A673 (cell line): Measurements from ENCODE around the gene ZNF723. TPM values are rescaled to one million over a fixed set of nuclear protein-coding genes. Genes with fewer than 3 reads are reported as not detected.
"Not testable (repeated sequence)": the region's sequence is repeated elsewhere in the genome, so short reads cannot be mapped to it uniquely, and the experiment has no call there.

Experiments
- Bru-seq: library from RNA; stranded (reverse); fragments of 400-500 nt; gene quantifications from one replicate; lab custom pipeline; 2021; lab: Mats Ljungman, UMichigan
- BruChase-seq, 2 experiments: library from RNA; stranded (reverse); fragments of 400-500 nt; gene quantifications; one replicate each; lab custom pipeline; 2021; lab: Mats Ljungman, UMichigan
- BruUV-seq: library from RNA; stranded (reverse); fragments of 400-500 nt; replicated peaks from 2 replicates; lab custom pipeline; 2021; lab: Mats Ljungman, UMichigan
- CTCF ChIA-PET: fragments of 300-600 bp; sonication (Branson Sonifier 250); formaldehyde crosslinking; loops from one replicate; lab custom pipeline; 2022; ENCODE audit warnings: antibody characterized with exemption; lab: Charles Lee
- POLR2A ChIA-PET: fragments of 300-600 bp; sonication (Branson Sonifier 250); formaldehyde crosslinking; loops from one replicate; lab custom pipeline; 2022; ENCODE audit warnings: antibody characterized with exemption; ENCODE audit not compliant: low non-redundant PET; lab: Charles Lee
- DNase-seq: peaks from one replicate; pipeline ENCODE4 v3.0.0-alpha.2; 2015; ENCODE audit warnings: low spot score
- H3K27ac ChIP-seq: fragments of 200-600 bp; sonication (generic); 2 replicates; pipeline ENCODE4 v1.5.1; 2016; ENCODE audit warnings: mixed run types, low read depth, mild to moderate bottlenecking, mixed read lengths, antibody characterized with exemption, low read length; ENCODE audit not compliant: poor library complexity, severe bottlenecking
- H3K27me3 ChIP-seq: fragments of 200-600 bp; sonication (generic); replicated peaks from 2 replicates; pipeline ENCODE4 v1.6.1; 2017; ENCODE audit warnings: mixed run types, low read depth, mild to moderate bottlenecking, mixed read lengths, antibody characterized with exemption, low read length; ENCODE audit not compliant: insufficient read depth, poor library complexity
- H3K36me3 ChIP-seq: fragments of 200-600 bp; sonication (generic); 2 replicates; pipeline ENCODE4 v1.6.1; 2016; ENCODE audit warnings: mixed run types, mild to moderate bottlenecking, mixed read lengths, antibody characterized with exemption, low read length; ENCODE audit not compliant: insufficient read depth, poor library complexity, severe bottlenecking
- H3K4me1 ChIP-seq: fragments of 200-600 bp; sonication (generic); 2 replicates; pipeline ENCODE4 v1.6.1; 2017; ENCODE audit warnings: mixed run types, mild to moderate bottlenecking, mixed read lengths, antibody characterized with exemption, low read length; ENCODE audit not compliant: insufficient read depth, poor library complexity, severe bottlenecking
- H3K4me3 ChIP-seq: fragments of 200-600 bp; sonication (generic); 2 replicates; pipeline ENCODE4 v1.5.1; 2016; ENCODE audit warnings: low read depth, mixed run types, mild to moderate bottlenecking, mixed read lengths, low read length; ENCODE audit not compliant: poor library complexity, severe bottlenecking
- H3K9me3 ChIP-seq: fragments of 200-600 bp; sonication (generic); 2 replicates; pipeline ENCODE4 v1.6.1; 2016; ENCODE audit warnings: mixed run types, low read depth, mild to moderate bottlenecking, mixed read lengths, antibody characterized with exemption, low read length; ENCODE audit not compliant: poor library complexity, severe bottlenecking
- EZH2 ChIP-seq: fragments of 200-600 bp; sonication (generic); IDR thresholded peaks from 2 replicates; pipeline ENCODE4 v1.6.1; 2017; ENCODE audit warnings: borderline replicate concordance, low read depth, mild to moderate bottlenecking, mixed read lengths, antibody characterized with exemption, low read length; ENCODE audit not compliant: poor library complexity, severe bottlenecking
- intact Hi-C: fragments of 100-400 bp; cut with micrococcal nuclease; formaldehyde crosslinking; loops from one replicate; pipeline ENCODE4 v1.10.0; 2022; ENCODE audit not compliant: unreplicated experiment
- long read RNA-seq: library from polyadenylated mRNA; stranded (forward); transcript quantifications from one replicate; pipeline ENCODE4 v2.0.0, GENCODE V29; 2022
- total RNA-seq: library from RNA; stranded (reverse); gene quantifications from 2 replicates; pipeline ENCODE4 v1.2.3, GENCODE V29; 2021
- TF ChIP-seq, protein P1 (sequence below): fragments of 300-800, 200-600 bp; sonication (generic); conservative IDR thresholded peaks from 2 replicates; pipeline ENCODE4 v1.5.1; 2017; ENCODE audit warnings: low read depth, mild to moderate bottlenecking, antibody characterized with exemption, low read length, moderate library complexity, mixed read lengths

Gene ZNF723
- total RNA-seq (not detected in 2 replicates), Bru-seq, nascent RNA (not detected), BruChase-seq, experiment 1, labeled RNA remaining after a 2-hour chase (not detected), BruChase-seq, experiment 2, labeled RNA remaining after a 6-hour chase (not detected)
- long read RNA-seq, result 0 reads

DNA sequence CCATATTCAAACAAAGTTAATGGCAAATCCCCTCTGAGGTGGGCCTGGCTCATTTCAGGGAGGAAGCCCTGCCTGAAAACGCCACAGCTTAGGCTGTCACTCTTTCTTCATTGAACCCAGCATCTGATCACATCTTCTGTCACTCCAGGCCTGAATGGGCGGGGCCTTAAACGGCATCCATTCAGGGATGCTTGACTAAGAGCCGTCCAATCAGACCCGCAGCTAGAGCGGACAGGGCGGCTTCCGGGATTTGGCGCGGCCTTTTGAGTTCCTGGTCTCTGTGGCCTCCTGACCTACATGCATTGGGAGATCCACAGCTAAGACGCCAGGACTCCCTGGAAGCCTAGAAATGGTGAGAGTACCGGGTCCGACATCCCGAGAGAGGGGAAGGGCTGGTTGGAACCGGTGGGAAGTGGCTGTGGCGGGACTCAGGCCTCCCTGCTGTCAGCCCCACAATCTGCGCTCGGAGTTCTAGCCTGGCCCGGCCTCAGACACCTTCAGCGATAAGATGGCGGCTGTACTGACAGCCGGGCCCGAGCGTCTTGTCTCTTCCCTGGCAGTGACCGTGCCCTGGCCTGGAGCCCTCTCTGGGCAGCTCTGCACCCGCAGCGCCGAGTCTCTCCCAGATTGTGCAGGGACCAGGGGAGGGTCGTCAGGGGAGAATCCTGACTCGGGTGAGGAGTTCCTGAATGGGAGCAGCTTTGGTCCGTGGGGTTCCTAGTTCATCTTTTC, at the start of gene ZNF723:
ZNF723 (plus strand) TSS at position 261 of the 732 bp plus-strand sequence; CDS start at position 350, 89 bp downstream.
- no peaks in the 10 kb centered on the region for H3K27me3 ChIP-seq
- TF ChIP-seq, protein P1, sequence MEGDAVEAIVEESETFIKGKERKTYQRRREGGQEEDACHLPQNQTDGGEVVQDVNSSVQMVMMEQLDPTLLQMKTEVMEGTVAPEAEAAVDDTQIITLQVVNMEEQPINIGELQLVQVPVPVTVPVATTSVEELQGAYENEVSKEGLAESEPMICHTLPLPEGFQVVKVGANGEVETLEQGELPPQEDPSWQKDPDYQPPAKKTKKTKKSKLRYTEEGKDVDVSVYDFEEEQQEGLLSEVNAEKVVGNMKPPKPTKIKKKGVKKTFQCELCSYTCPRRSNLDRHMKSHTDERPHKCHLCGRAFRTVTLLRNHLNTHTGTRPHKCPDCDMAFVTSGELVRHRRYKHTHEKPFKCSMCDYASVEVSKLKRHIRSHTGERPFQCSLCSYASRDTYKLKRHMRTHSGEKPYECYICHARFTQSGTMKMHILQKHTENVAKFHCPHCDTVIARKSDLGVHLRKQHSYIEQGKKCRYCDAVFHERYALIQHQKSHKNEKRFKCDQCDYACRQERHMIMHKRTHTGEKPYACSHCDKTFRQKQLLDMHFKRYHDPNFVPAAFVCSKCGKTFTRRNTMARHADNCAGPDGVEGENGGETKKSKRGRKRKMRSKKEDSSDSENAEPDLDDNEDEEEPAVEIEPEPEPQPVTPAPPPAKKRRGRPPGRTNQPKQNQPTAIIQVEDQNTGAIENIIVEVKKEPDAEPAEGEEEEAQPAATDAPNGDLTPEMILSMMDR, result no peak
- no peak for TF ChIP-seq EZH2
- BruUV-seq, result no TSS peak
- no peak within 1 kb of the TSS for H3K27ac ChIP-seq
- no peaks in the 10 kb centered on the region for H3K4me1 ChIP-seq
- ChIA-PET POLR2A (no interaction called here), CTCF (no interaction called here)
- peaks cover 16% of the 10 kb centered on the region for H3K9me3 ChIP-seq
- no peak within 1 kb of the TSS for H3K4me3 ChIP-seq
- intact Hi-C loops, result no loop called here
- no peaks in the 10 kb centered on the region for H3K36me3 ChIP-seq
- no peak for DNase-seq

DNA sequence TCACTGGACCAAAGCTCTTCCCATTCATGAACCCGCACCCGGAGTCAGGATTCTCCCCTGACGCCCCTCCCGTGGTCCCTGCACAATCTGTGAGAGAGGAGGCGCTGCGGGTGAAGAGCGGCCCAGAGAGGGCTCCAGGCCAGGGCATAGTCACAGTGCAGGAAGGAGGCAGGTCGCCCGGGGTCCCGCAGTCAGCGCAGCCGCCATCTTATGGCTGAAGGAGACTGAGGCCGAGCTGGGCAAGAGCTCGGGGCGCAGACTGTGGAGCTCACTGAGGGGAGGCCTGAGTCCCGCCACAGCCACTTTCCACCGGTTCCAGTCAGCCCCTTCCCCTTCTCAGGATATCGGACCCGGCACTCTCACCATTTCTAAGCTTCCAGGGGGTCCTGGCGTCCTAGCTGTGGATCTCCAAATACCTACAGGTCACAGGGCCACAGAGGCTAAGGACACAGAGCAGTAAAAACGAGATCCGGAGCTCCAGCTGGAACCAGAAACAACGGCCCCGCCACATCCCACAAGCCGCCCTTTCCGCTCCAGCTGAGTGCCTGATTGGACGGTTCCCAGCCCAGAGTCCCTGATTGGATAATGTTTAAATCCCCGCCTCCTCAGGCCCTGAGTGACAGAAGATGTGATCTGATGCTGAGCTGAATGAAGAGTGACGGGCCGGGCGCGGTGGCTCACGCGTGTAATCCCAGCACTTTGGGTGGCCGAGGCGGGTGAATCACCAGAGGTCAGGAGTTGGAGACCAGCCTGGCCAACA, 48.3 kb upstream of the ZNF723 start, which contains the start of gene ZNF99:
ZNF99 (minus strand) TSS at position 501 of the 760 bp plus-strand sequence; CDS start at position 366, 135 bp downstream.
- BruUV-seq, result no TSS peak
- ChIA-PET POLR2A (no interaction called here), CTCF (no interaction called here)

DNA sequence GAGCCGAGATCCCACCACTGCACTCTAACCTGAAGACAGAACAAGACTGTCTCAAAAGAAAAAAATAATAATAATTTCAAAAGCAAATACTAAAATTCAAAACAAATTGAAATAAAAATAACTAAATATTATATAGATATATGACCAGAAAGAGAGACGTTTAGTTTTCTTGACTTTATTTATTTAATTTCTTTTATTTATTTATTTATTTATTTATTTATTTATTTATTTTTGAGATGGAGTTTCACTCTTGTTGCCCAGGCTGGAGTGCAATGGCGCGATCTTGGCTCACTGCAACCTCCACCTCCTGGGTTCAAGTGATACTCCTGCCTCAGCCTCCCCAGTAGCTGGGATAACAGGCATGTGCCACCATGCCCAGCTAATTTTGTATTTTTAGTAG, 39.2 kb upstream of the ZNF723 start:
- CTCF ChIA-PET, H3K4me3 ChIP-seq, BruUV-seq, H3K27ac ChIP-seq, POLR2A ChIA-PET, H3K4me1 ChIP-seq, H3K27me3 ChIP-seq, H3K36me3 ChIP-seq, intact Hi-C loops, DNase-seq: not testable (repeated sequence)
- peaks cover 21% of the 10 kb centered on the region for H3K9me3 ChIP-seq

More for the DNA sequence above, 48.3 kb upstream of the ZNF723 start, which contains the start of gene ZNF99:
- H3K4me1 ChIP-seq, result no peaks in the 10 kb centered on the region
- no peaks in the 10 kb centered on the region for H3K36me3 ChIP-seq
- no peaks in the 10 kb centered on the region for H3K27me3 ChIP-seq
- no peak within 1 kb of the TSS for H3K27ac ChIP-seq
- H3K4me3 ChIP-seq, result no peak within 1 kb of the TSS
- peaks cover 25% of the 10 kb centered on the region for H3K9me3 ChIP-seq
- no peak for TF ChIP-seq EZH2
- TF ChIP-seq, protein P1, result no peak
- DNase-seq, result no peak
- intact Hi-C loops, result no loop called here
